Panc1 (cell line): ENCODE measurements around the gene SEC31B.

Source experiments
- CTCF ChIP-seq: fragments of 450-650 bp; IDR thresholded peaks from 2 replicates; pipeline ENCODE4 v1.5.1; 2017; ENCODE audit warnings: mild to moderate bottlenecking
- POLR2AphosphoS5 ChIP-seq: IDR thresholded peaks from 2 replicates; pipeline ENCODE4 v1.6.1; 2012; ENCODE audit warnings: mild to moderate bottlenecking, low read depth, low read length, moderate library complexity
- REST ChIP-seq, 2 experiments: IDR thresholded peaks; 2 replicates each; pipeline ENCODE4 v1.6.1; 2011 to 2012; ENCODE audit warnings: low read depth in 2 of 2, control low read depth in 1 of 2, low read length in 1 of 2, mild to moderate bottlenecking in 1 of 2, moderate library complexity in 1 of 2; ENCODE audit not compliant: insufficient read depth in 1 of 2
- SIN3A ChIP-seq: IDR thresholded peaks from 2 replicates; pipeline ENCODE4 v1.6.1; 2012; ENCODE audit warnings: low read depth, mild to moderate bottlenecking, low read length, moderate library complexity, borderline replicate concordance; ENCODE audit not compliant: insufficient read depth
- TCF7L2 ChIP-seq: IDR thresholded peaks from 2 replicates; pipeline ENCODE4 v1.6.1; 2011; ENCODE audit warnings: mild to moderate bottlenecking, low read depth, low read length, inconsistent platforms

- TF ChIP-seq CTCF (no peak), SIN3A (no peak), REST (IDR thresholded peaks at IDR 0.05; ENCODE audit: insufficient read depth in 1 of 2, low read depth in 2 of 2, low read length in 1 of 2) (no peak), POLR2AphosphoS5 (no peak), TCF7L2 (no peak)
These were observed 40.6 kb upstream of the SEC31B start for GRCh38 chr10:100560248-100560647.
